Hypothalamus (tissue), 51 donors: ENCODE data around the gene FRMD4A.

ENCODE experiments used
- DNase-seq, 51 donors: peaks; one replicate each; lab custom pipeline; 2025; lab: John Stamatoyannopoulos, UW

Gene FRMD4A

DNA sequence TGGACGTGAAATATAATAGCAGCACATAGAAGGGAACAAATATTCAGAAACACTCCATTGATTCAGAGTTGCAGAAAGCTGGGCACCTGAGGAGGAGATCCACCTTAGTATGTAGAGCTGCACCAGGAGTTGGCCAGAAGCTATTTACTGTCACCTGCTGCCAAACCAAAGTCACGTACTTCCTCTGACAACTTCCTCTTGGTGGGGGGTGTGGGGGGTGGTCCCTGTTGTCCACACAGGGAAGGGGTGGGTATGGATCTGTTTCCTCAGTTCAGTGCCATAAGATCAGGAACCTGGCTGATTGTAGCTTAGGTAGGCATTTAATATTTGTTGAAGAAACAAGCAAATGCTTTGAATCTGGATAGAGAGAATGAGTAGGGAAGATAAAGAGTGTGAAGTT lies 264.6 kb downstream of the FRMD4A start:
- no peak for DNase-seq

DNA sequence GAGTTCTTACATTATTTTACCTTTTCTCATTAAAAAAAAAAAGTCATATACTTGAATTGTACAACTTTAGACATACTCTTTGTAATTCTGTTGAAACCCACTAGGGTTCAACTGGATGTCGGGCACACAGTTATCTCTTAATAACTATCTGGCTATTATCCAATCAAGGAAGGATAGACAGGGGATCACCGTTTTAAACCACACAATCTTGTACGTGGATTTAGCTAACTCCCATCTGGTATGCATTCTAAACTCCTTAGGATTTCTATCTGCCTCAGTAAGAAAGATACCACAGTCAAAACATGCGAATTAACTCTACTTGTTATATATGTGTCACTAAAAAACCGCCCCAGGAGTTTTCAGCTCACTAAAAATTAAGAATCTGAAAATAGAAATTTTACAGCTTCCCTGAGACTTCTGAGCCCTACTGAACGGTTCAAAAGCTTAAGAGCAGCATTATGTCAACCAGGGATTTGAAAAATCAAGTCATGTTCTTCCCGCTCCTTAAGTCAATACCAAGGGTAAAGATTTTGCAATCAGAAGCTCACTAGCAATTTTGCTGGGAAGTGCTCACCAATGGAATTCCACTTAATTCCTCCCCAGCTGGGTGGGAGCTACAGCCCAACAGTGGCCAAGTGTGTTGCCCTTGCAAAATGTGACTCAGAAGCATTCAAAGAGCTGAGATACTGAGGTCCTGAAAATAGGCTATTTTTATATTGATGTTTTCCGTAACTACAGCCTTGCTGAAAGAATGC lies 267.0 kb downstream of the FRMD4A start:
- peak in 5 of 51 donors; percentile 10 to 52 (median 22) for DNase-seq

DNA sequence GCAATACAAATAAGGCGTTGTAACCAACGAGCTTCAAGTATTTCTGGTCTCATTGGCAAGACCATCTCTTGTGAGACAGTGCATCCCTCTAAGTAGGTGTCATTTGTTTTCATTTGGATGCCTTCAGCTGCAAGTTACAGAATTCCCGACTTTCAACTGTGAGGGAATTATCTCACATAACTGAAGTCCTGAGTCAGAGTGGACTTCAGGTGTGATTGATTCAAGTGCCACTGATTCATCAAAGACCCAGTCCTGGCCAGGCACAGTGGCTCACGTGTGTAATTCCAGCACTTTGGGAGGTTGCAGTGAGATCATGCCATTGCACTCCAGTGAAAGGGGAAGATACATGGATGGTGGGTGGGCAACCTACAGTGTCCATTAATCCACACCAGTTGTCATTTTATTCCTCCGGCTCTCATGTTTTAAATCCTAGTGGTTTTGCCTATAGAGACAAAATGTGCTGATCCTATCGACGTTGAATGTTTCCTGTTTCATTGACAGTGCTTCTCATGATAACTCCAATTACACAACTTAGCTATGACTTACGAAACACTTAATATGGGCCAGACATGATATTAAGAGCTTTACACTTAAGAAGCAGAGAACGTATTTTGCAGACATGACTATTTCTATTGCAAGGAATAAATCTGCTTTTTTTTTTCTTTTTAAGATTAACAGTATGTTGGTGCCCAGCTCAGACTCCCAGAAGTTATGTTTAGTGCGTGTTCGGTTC lies 268.0 kb downstream of the FRMD4A start:
- DNase-seq: no peak

DNA sequence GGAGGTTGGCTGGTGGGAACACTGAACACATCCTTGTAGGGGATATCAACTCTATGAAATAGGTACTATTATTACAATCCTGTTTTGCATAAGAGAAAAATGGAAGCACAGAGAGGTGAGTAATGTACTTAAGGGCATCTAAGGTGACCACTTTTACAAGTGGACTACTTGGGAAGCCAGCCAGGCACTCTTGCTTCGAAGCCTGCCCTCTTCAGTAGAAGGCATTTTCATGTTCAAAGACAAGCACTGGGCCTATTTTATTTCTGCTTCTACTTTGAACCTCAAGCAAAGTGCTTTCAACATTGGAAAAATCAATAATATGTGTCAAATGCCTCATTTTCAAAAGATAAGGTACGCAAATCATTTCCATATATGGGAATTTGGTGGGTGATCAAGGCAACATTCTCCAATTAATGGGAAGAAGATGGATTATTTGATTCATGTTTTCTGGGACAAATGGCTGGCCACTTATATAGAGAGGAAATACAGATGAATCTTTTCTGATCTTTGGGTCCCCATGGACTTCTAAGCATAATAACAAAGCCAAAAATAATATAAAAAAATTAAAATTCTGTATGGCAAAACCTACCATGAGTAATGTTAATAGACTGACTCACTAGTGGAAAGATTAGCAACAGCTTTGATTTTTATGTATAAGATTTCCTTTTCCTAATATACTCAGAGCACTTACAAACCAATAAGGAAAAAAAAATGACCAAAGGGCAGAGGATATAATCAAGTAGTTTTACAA lies 270.2 kb downstream of the FRMD4A start:
- no peak for DNase-seq

DNA sequence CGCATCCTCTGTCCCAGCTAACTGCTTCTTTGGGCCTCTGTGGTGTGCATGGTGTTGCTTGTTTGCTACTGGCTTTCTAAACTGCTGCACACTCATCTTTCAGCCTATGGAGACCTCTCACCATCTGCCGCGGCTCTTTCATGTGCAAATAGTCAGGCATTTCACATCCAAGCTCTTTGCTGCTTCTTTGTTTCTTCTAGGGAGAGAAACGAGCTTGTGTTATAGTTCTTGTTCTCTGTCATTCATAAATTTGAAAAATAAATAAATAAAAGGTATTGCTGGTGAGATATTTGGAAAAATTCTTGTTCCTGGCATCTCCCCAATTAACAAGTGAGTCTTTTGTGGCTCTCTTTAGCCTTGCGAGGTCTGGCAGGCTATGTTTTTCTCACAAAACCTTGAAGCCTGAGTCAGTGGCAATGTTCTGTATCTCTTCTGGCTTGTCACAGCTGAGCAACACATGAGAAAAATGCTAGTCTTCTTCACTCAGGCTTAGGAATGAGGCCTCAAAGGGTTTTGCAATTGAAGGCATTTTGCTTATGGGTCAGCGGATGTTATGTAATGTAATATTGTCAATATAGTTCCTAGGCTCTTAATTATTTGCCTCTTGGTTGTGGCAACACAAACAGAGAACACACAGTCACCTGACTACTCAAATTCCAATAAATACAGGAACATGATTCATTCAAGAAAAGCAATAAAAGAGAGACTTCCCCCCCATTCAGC lies 274.0 kb downstream of the FRMD4A start:
- peak in 2 of 51 donors; percentile 5 to 19 for DNase-seq

DNA sequence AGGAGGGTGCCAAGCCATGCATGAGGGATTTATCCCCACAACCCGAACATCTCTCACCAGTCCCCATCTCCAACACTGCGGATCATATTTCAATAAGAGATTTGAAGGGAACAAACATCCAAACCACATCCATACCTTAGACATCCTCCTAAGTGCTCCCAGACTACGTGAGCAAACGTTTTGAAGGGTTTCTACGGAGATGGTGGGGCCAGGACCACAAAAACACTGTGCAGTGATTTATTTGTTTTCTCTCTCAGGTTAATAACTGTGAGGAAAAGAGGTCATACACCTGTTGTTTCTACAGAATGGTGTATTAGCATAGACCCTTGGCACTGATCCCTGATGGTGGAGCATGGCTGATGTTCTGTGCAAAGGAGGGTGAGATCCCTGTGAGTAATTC lies 277.8 kb downstream of the FRMD4A start:
- no peak for DNase-seq

DNA sequence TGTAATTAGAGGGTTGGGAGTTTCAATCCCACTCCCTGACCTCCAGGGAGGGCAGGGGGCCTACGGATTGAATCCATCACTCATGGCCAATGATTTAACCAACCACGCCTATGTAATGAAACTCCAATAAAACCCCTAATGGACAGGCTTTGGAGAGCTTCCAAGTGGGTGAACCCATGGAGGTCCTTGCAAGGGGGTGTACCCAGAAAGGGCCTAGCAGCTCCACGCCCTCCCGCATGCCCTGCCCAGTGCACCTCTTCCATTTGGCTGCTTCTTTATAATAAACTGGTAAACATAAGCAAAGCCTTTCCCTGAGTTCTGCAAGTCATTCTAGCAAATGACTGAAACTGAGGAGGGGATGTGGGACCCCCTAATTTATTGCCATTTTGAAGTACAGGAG lies 280.1 kb downstream of the FRMD4A start:
- no peak for DNase-seq

DNA sequence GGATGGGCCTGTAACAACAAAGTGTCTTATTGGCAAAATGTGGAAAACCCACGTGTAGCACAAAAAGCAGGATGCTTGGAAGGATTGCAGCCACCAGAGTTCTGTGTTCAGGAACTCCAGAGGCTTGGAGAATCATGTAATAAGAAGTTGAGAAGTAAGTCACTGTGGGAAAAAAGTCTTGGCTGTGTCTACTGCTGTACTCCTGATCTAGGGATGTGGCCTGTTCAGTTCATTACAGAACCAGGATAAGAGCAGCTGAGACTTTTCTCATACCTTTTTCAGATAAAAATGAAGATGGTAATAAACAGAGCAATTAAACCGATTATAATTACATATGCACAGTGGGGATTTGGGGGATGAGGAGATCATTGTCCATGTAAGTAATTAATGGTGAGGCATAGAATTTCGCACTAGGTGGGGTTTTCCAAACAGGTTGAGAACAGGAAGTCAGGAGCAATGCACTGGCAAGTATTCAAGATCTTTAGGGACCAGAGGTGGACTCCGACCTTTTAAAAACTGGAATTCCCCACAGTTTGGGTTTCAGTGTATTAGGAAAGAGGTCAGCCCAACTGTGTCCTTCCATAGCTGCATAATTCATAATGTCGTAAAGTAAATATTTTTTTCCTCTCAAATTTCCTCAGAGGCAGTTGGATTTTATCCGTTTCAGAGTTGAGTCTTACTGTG lies 281.7 kb downstream of the FRMD4A start:
- DNase-seq: no peak

DNA sequence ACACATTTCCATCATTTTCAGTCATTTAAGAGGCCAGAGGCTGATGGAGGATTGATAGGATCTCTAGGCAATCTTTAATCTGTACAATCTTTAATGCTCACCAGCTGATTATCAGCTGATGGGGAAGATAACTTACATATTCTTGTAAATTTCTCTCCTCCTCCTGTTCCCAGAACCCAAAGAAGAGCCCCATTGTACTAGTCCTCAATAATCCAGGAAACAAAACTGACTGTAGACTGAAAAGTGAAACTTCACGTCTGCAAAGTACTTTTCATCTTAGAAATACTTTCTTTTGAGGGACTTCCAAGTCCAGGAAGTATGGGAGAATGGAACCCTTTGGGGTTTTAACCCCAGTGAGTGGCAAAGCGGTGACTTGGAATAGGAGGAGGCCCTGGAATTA lies 283.3 kb downstream of the FRMD4A start:
- no peak for DNase-seq

DNA sequence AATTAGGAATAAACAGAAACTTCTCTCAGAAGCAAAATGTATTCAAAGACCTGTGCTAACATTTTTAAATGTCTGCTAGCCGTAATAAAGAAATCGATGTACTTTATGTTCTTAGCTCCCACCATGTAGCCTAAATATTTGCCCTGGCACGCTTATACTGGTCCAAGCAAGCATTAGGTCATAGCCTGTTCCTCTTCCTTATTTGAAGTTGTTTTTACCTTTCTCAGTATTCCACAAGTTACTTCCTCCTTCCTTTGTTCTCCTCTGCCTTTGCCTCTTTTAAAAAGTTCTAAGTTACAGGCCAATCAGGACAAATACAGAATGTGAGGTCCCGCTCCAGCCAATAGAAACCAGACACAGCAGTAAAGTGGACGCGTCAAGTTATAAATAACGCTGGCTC lies 288.7 kb downstream of the FRMD4A start:
- peak in 1 of 51 donors; percentile 7 for DNase-seq

DNA sequence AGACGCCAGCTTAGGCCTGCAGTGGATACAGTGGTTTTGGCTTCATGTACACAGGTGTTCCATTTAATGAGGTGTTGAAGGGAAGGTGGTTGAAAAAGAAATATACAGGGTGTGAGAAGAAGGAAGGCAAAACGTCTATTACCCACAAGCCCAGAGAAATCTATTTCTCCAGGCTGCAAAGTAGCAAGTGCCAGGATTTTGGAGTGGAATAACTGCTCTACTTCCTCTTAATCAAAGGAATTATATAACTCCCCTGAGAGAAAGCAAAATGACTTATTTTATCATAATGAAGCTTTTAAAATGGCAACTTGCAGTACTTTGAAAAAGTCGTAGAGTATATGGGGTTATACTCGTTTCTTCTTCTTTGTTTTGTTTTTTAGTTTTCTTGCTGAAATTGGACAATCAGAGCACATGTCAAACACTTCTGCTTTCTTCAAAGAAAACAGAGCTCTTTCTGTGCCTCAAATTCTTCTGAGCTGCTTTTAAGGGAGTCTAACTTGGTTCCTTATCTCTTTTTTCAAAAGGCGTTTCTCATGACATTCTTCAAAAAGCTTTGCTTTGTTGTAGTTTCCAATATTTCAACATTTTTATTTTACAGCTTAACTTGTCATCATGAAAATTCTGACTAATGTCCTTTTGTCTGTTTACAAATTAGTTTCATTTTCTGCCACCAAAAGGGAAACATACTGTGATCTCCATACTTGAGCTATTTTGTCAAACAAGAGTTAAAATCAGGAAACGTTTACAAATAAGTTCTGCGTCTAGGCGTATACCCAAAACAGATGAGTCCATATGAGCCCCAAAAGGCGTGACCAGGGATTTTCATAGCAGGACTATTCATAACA lies 289.7 kb downstream of the FRMD4A start:
- peak in 1 of 51 donors; percentile 12 for DNase-seq

DNA sequence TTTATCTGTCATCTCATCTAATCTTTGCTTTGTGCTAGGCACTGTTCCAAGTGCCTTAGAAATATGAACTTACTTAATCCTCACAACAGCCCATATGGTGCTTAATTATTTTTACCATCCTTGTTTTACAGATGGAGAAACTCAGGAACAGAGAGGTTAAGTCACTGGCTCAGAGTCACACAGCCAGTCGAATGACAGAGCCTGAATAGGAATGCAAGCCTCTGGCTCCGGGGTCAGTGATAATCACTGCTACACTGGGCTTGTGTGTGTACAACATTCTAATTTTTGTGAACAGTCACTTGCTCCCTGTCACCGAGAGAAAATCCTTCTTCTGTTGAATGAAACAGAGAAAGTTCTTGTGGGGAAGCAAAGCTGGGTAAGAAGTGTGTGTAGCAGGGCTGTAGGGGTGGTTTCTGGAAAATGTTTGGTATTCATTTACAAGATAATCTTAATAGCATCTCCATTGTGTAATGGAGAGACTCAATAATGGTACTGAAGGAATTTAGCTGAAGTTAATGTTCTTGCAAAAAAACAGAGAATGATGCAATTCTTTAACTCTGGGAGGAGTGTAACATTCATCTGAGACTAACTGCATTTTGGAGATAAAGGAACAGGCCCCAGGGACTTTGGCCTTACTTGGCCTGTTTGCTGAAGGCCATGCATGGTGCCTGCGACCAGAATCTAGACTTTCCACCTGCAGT lies 290.6 kb downstream of the FRMD4A start:
- DNase-seq: no peak

DNA sequence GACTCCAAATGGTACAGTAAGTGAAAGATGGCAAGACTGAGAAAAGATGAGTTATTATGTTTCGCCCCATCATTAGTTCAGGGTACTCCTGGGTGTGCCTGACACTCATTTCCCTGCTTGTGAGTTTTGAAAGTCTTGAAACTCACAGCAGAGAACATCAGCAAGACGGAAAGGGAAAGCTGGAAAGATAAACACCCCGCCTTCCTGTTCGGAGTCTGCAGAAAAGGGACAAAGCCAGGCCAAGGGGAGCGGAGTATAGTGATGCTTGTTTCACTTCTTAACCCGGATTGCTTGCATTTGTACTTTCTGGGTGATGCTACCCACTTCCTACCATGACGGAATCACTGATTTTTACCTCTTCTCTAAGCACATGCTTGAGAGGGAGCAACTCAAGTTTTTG lies 294.5 kb downstream of the FRMD4A start:
- no peak for DNase-seq

DNA sequence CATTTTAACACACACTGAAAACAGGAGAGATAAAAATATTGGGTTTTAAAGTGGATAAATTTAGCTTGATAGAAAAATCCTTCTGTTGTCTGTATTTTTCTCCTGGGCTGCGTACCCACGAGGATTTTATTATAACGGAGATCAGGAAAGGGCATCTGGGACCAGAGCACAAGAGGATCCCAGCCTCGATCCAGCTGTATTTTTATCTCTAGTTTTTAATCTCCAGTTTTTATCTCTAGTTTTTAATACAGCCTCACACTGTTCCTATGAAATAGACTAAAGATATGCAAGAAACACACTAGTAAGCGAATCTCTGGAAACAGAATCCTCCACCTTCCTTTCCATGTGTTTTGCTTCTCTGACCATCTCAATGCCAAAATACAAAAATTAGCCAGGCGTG lies 295.2 kb downstream of the FRMD4A start:
- no peak for DNase-seq

DNA sequence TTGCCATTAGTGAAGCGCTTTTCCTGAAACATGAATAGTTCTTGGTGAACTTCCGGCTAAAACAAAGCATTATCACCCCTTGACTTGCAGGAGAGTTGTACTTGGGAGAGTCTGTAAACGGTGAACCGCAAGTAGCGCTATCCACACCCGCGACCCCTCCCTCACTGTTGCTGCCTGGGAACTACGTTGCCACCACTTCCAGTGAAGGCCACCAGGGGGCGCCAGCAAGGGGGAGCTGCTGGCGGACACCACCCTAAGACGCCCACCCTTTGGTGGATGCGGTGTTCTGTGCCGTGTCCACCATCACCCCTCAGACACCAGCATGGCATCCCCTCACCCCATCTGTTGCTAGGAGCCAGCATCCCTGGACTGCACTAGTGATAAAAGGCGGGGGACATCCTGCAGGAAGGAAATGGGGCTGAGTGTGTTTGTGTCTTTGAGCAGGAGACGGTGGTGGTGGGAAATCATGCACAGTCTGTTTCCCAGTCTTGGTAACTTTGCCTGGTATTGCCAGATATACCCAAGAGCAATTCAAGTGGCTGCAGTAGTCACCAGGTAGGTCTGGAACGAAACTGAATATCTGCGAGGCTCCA lies 298.2 kb downstream of the FRMD4A start:
- peak in 1 of 51 donors; percentile 6 for DNase-seq

DNA sequence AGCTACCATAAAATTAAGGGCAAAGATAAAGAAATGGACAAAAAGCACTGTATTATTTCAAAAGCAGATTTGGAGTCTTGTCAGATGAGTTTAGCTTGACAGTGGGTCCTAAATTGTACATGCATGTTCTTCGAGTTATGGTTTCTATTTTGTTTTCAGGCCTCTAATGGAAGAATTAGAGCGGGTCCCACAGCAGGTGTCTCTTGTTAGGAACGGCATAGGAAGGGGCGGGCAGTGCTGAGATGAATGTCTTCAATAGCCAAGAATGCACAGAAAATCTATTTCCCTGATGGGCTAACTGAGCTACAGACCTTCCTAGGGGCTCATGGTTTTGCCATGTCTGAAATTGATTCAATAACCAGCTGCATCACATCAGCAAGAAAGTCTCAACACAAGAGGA lies 304.4 kb downstream of the FRMD4A start:
- no peak for DNase-seq

DNA sequence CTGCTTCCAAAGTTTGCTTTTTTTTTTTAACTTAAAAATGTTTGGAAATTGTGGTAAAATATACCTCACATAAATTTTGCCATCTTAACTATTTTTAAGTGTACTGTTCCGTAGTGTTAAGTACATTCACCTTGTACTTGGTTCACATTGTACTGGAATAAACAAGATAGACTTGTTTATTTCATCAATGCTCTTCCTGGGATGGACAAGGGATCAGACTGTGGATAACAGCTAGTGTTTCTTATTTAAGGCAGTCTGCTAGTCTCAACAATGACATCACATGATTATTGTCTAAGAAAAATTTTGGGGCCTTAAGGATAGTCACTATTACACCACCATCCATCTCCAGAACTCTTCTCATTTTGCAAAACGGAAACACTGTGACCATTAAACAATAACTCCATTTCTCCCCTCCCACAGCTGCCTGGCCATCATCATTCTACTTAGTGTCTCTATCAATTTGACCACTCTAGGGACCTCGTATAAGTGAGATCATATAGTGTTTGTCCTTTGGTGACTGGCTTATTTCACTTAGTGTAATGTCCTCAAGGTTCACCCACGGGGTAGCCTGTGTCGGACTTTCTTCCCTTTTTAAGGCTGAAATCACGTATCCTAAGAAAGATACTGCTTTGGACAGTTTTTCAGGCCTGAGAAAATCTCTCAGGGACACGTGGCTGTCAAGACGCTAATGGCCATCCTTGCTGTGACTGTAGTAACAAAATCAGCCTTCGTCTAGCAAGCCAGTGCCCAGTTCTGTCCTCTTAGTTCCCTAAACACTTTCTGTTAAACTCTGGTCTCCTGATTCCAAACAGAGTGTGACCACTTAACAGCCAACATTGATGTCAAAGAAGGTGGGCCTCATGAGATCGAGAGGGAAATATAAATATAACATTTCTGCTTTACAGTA lies 305.2 kb downstream of the FRMD4A start:
- DNase-seq: peak in 2 of 51 donors; percentile 11 to 14
